ENCODE data around the gene ZDHHC8. TPM values are rescaled to one million over a fixed set of nuclear protein-coding genes. Genes with fewer than 3 reads are reported as not detected.

Gene ZDHHC8
- total and polyA plus RNA-seq, 2 donors (not counting 1 experiment from before 2014, with no cell fraction given), result 94.4 to 96.9 TPM

- WGBS (ENCODE audit: insufficient coverage), result 97% methylated on average over 6 of the region's 6 CpGs
- H3K36me3 ChIP-seq (replicated peaks in 1 of 2; ENCODE audit: control extremely low read depth in 1 of 2, control insufficient read depth in 1 of 2, extremely low read depth in 1 of 2, insufficient read depth in 2 of 2, low read length in 1 of 2), result peaks cover 2 to 27% of the 10 kb centered on the region in 2 experiments
- no peak overlapping the region for H3K27ac ChIP-seq (ENCODE audit: low read length in 2 of 2)
- ChIA-PET POLR2A (no interaction called here), CTCF (no interaction called here)
- no peaks in the 10 kb centered on the region for H3K27me3 ChIP-seq (replicated peaks in 1 of 4; ENCODE audit: control extremely low read depth in 1 of 4, control insufficient read depth in 3 of 4, insufficient read depth in 4 of 4, low read length in 3 of 4)
- no peaks in the 10 kb centered on the region for H3K79me2 ChIP-seq (ENCODE audit: control insufficient read depth, insufficient read depth, low read length)
- no peaks in the 10 kb centered on the region for H3K4me1 ChIP-seq (ENCODE audit: control insufficient read depth in 2 of 2, insufficient read depth in 2 of 2, low read length in 2 of 2)
- H3K9me3 Mint-ChIP-seq (ENCODE audit: insufficient read depth), result no peaks in the 10 kb centered on the region
- H2AFZ ChIP-seq (ENCODE audit: insufficient read depth, low read depth, low read length, poor library complexity, severe bottlenecking), result no peak overlapping the region
- H4K20me1 ChIP-seq (ENCODE audit: control insufficient read depth, insufficient read depth, low read length, poor library complexity, severe bottlenecking), result no peaks in the 10 kb centered on the region
- intact Hi-C loops (cut with micrococcal nuclease), result no loop called here
- no peak overlapping the region for H3K4me3 Mint-ChIP-seq
- H3K9me3 ChIP-seq (ENCODE audit: control extremely low read depth in 1 of 3, control insufficient read depth in 2 of 3, insufficient read depth in 1 of 3, low read length in 2 of 3), result no peaks in the 10 kb centered on the region
- DNase-seq (no peak), ATAC-seq (ENCODE audit: low read depth) (no peak)
- no peak overlapping the region for H3K4me2 ChIP-seq (replicated peaks; ENCODE audit: low read depth, low read length, poor library complexity, severe bottlenecking)
- TF ChIP-seq EZH2 (IDR thresholded peaks at IDR 0.05; ENCODE audit: borderline replicate concordance, insufficient read depth, low read depth, low read length, poor library complexity, severe bottlenecking), result no peak
- H3K9ac ChIP-seq (ENCODE audit: low read length), result no peak overlapping the region
- no peak overlapping the region for H3K27ac Mint-ChIP-seq
- H3K4me3 ChIP-seq (ENCODE audit: control extremely low read depth in 1 of 5, extremely low read depth in 1 of 5, insufficient read depth in 1 of 5, low read depth in 2 of 5, low read length in 4 of 5), result no peak overlapping the region
- no peaks in the 10 kb centered on the region for H3K27me3 Mint-ChIP-seq
- H3K4me1 Mint-ChIP-seq, result peaks cover 5% of the 10 kb centered on the region
Observed at GRCh38 chr22:20099099-20099711, 32.4 kb upstream of the ZDHHC8 start.

GRCh38 chr22:20101638-20102037, 30.0 kb upstream of the ZDHHC8 start:
- Histone ChIP-seq H3K4me2 (replicated peaks; ENCODE audit: low read depth, low read length, poor library complexity, severe bottlenecking) (no peak overlapping the region), H3K27ac (ENCODE audit: low read length in 2 of 2) (no peak overlapping the region), H3K9ac (ENCODE audit: low read length) (no peak overlapping the region), H3K9me3 (ENCODE audit: control extremely low read depth in 1 of 3, control insufficient read depth in 2 of 3, insufficient read depth in 1 of 3, low read length in 2 of 3) (no peaks in the 10 kb centered on the region), H3K36me3 (replicated peaks in 1 of 2; ENCODE audit: control extremely low read depth in 1 of 2, control insufficient read depth in 1 of 2, extremely low read depth in 1 of 2, insufficient read depth in 2 of 2, low read length in 1 of 2) (peaks cover 2 to 19% of the 10 kb centered on the region in 2 experiments), H2AFZ (ENCODE audit: insufficient read depth, low read depth, low read length, poor library complexity, severe bottlenecking) (no peak overlapping the region), H3K4me1 (ENCODE audit: control insufficient read depth in 2 of 2, insufficient read depth in 2 of 2, low read length in 2 of 2) (no peaks in the 10 kb centered on the region), H3K4me3 (ENCODE audit: control extremely low read depth in 1 of 5, extremely low read depth in 1 of 5, insufficient read depth in 1 of 5, low read depth in 2 of 5, low read length in 4 of 5) (no peak overlapping the region), H3K27me3 (replicated peaks in 1 of 4; ENCODE audit: control extremely low read depth in 1 of 4, control insufficient read depth in 3 of 4, insufficient read depth in 4 of 4, low read length in 3 of 4) (no peaks in the 10 kb centered on the region), H4K20me1 (ENCODE audit: control insufficient read depth, insufficient read depth, low read length, poor library complexity, severe bottlenecking) (no peaks in the 10 kb centered on the region), H3K79me2 (ENCODE audit: control insufficient read depth, insufficient read depth, low read length) (no peaks in the 10 kb centered on the region)
- H3K4me1 Mint-ChIP-seq, result peaks cover 5% of the 10 kb centered on the region
- ATAC-seq (ENCODE audit: low read depth) (no peak), DNase-seq (no peak)
- no peak for TF ChIP-seq EZH2 (IDR thresholded peaks at IDR 0.05; ENCODE audit: borderline replicate concordance, insufficient read depth, low read depth, low read length, poor library complexity, severe bottlenecking)
- H3K27ac Mint-ChIP-seq, result no peak overlapping the region
- no peak overlapping the region for H3K4me3 Mint-ChIP-seq
- intact Hi-C loops (cut with micrococcal nuclease), result no loop called here
- 67% methylated on average over 7 of the region's 8 CpGs for WGBS (ENCODE audit: insufficient coverage)
- no peaks in the 10 kb centered on the region for H3K9me3 Mint-ChIP-seq (ENCODE audit: insufficient read depth)
- H3K27me3 Mint-ChIP-seq, result no peaks in the 10 kb centered on the region
- CTCF ChIA-PET, result no interaction called here
- POLR2A ChIA-PET, result no interaction called here

All from B cell (primary cell).